Tibial artery (tissue), 4 donors: ENCODE results near the gene CFAP58.

ENCODE experiments used
- DNase-seq, 2 donors: peaks; one replicate each; pipeline ENCODE4 v3.0.0-alpha.2; 2019
- H3K27ac ChIP-seq, 2 donors: fragments of 200-600 bp; sonication (generic) in 1 of 2; 1 replicate in 1 of 2; 2 replicates in 1 of 2; pipeline ENCODE4 v1.5.1; 2018 to 2019; ENCODE audit warnings: mild to moderate bottlenecking in 1 of 2
- H3K27me3 ChIP-seq, 2 donors: fragments of 200-600 bp; sonication (generic) in 1 of 2; one replicate each; pipeline versions ENCODE4 v1.5.1 to v1.6.0; 2016 to 2019
- H3K36me3 ChIP-seq, 3 donors: fragments of 200-600 bp; sonication (generic) in 2 of 3; one replicate each; pipeline ENCODE4 v1.5.1; 2016 to 2019; ENCODE audit warnings: mild to moderate bottlenecking in 2 of 3
- H3K4me1 ChIP-seq, 4 donors: fragments of 200-600 bp; sonication (generic) in 2 of 4; 1 replicate in 3 of 4; 2 replicates in 1 of 4; pipeline ENCODE4 v1.5.1; 2016 to 2019
- H3K4me3 ChIP-seq, 2 donors: fragments of 200-600 bp; sonication (generic) in 1 of 2; 1 replicate in 1 of 2; 2 replicates in 1 of 2; pipeline ENCODE4 v1.5.1; 2018 to 2019; ENCODE audit warnings: mild to moderate bottlenecking in 2 of 2
- H3K9me3 ChIP-seq, 3 donors: fragments of 200-600 bp; sonication (generic) in 1 of 3; one replicate each; pipeline ENCODE4 v1.5.1; 2016 to 2019
- intact Hi-C: fragments of 100-400 bp; cut with DNase I; formaldehyde crosslinking; loops from one replicate; pipeline ENCODE4 v1.15.0; 2023; ENCODE audit warnings: low total_unique reads
- TF ChIP-seq, protein P1 (sequence below), 2 experiments: fragments of 200-600 bp in 1 of 2; fragments of 450-650 bp in 1 of 2; IDR thresholded peaks; one replicate each; pipeline ENCODE4 v1.5.1; 2017 to 2019; ENCODE audit warnings: antibody characterized with exemption in 2 of 2, mild to moderate bottlenecking in 1 of 2, moderate library complexity in 1 of 2

CFAP58 gene

GRCh38 chr10:104314591-104315485 is 38.8 kb upstream of the CFAP58 start:
- H3K36me3 ChIP-seq = peaks cover 30 to 47% (median 41%) of the 10 kb centered on the region in 3 donors
- TF ChIP-seq, protein P1, sequence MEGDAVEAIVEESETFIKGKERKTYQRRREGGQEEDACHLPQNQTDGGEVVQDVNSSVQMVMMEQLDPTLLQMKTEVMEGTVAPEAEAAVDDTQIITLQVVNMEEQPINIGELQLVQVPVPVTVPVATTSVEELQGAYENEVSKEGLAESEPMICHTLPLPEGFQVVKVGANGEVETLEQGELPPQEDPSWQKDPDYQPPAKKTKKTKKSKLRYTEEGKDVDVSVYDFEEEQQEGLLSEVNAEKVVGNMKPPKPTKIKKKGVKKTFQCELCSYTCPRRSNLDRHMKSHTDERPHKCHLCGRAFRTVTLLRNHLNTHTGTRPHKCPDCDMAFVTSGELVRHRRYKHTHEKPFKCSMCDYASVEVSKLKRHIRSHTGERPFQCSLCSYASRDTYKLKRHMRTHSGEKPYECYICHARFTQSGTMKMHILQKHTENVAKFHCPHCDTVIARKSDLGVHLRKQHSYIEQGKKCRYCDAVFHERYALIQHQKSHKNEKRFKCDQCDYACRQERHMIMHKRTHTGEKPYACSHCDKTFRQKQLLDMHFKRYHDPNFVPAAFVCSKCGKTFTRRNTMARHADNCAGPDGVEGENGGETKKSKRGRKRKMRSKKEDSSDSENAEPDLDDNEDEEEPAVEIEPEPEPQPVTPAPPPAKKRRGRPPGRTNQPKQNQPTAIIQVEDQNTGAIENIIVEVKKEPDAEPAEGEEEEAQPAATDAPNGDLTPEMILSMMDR (IDR thresholded peaks at IDR 0.05) = no peak
- no peak overlapping the region for H3K4me3 ChIP-seq
- DNase-seq = no peak
- intact Hi-C loops = no loop called here
- H3K27me3 ChIP-seq = no peaks in the 10 kb centered on the region
- H3K4me1 ChIP-seq = peaks cover 3 to 64% (median 47%) of the 10 kb centered on the region in 4 donors
- no peak overlapping the region for H3K27ac ChIP-seq
- H3K9me3 ChIP-seq = no peaks in the 10 kb centered on the region

DNA sequence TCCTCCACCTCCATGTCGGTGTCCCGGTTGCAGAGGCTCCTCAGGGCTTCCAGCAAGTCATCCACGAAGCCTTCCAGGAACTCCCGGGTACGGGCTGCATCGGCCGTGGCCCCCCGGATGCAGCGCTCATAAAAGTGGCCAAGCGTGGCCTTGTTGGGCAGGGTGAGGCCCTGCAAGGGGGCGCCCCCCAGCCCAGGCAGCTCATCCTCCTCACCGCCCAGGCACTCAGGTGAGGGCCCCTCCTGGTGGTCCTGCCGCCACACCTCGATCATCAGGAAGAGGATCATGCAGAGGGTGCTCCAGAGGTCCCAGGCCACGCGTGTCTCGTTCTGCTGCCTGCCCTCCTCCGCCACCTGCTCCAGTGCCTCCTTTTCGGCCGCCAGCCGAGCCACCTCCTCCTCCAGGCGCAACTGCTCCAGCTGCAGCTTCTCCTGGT is 38.1 kb upstream of the CFAP58 start:
- Histone ChIP-seq H3K9me3 (no peaks in the 10 kb centered on the region), H3K27me3 (no peaks in the 10 kb centered on the region), H3K4me1 (peaks cover 3 to 64% (median 47%) of the 10 kb centered on the region in 4 donors), H3K27ac (no peak overlapping the region), H3K36me3 (peaks cover 30 to 47% (median 41%) of the 10 kb centered on the region in 3 donors), H3K4me3 (no peak overlapping the region)
- intact Hi-C loops = no loop called here
- TF ChIP-seq, protein P1 (IDR thresholded peaks at IDR 0.05) = no peak
- DNase-seq = no peak

DNA sequence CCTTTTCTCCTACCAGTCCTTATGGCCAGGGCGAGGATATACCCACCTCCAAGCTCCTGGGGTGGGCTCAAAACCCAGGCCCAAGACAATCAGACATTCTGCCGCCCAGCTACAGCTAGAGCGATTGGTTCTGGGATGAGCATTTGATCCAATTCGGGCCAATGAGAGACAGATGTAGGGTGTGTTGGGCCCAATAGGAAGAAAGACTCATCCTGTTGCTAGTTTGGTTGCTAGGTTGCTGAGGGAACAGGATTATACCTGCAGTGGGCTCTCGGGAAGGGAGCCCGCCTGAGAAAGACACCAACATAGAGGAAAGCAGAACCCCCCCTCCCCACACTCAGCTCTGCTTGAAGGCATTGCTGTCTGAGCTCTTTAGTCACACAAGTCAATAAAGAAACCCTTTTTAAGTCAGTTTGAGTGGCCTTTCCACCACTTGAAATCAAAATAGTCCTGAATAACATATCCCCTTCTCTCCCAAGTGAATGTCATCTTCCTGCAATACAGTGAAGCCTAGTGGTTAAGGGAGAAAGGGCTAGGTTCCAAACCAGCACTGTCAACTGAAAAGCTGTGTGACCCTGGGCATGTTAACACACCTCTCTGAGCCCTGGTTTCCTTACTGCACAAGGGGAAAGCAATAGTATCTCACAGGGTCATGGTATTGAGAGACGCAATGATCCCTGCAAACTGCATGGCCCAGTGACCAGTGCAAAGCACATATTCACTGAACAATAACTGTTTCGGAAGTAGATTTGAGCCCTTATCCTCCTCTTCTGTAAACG is 37.1 kb upstream of the CFAP58 start:
- TF ChIP-seq, protein P1 (IDR thresholded peaks at IDR 0.05) = no peak
- H3K36me3 ChIP-seq = peaks cover 30 to 44% (median 39%) of the 10 kb centered on the region in 3 donors

GRCh38 chr10:104317269-104317710 is 36.3 kb upstream of the CFAP58 start:
- intact Hi-C loops = no loop called here
- H3K27me3 ChIP-seq = no peaks in the 10 kb centered on the region
- H3K4me3 ChIP-seq = no peak overlapping the region
- H3K9me3 ChIP-seq = no peaks in the 10 kb centered on the region
- peak; percentile 53 to 64 for DNase-seq
- TF ChIP-seq, protein P1 (IDR thresholded peaks at IDR 0.05) = no peak
- peaks cover 3 to 64% (median 55%) of the 10 kb centered on the region in 4 donors for H3K4me1 ChIP-seq
- H3K36me3 ChIP-seq = peaks cover 30 to 37% (median 35%) of the 10 kb centered on the region in 3 donors
- peak overlapping the region; percentile 66 to 69 for H3K27ac ChIP-seq

More for the DNA sequence above, 37.1 kb upstream of the CFAP58 start:
- Histone ChIP-seq H3K27ac (peak overlapping the region; percentile 66 to 69), H3K4me3 (no peak overlapping the region), H3K27me3 (no peaks in the 10 kb centered on the region), H3K9me3 (no peaks in the 10 kb centered on the region), H3K4me1 (peaks cover 3 to 64% (median 51%) of the 10 kb centered on the region in 4 donors)
- peak in 1 of 2 donors; percentile 46 for DNase-seq
- intact Hi-C loops = no loop called here

DNA sequence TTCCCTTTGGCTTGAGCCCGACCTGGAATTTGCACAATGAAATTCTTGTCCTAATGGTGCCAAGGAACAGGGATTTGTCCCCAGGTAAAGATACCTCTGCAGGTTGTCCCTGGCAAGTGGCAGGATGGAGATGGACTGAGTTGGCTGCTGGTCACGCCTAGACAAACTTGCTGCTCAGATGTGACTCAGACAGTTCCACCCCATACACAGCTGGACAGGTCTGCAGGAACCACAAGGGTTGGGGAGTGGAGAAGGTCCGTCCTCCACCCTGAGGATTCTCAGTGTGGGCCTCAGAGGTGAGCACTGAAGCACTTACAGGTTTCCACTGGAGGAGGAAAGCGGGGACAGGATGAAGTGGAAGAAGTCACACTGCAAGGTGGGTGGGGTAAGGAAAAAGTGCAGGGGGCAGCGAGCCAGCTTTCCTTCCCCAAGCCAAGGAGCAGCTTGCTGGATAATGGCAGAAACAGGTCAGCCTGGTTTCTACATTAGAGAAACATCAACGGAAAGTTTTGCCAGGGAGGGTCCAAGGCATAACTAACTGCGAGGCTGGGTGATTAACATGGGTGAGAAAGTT is 35.8 kb upstream of the CFAP58 start:
- H3K4me3 ChIP-seq = no peak overlapping the region
- intact Hi-C loops = no loop called here
- peak; percentile 13 to 58 for DNase-seq
- H3K27ac ChIP-seq = peak overlapping the region; percentile 66 to 69
- H3K9me3 ChIP-seq = no peaks in the 10 kb centered on the region
- peaks cover 3 to 69% (median 60%) of the 10 kb centered on the region in 4 donors for H3K4me1 ChIP-seq
- TF ChIP-seq, protein P1 (IDR thresholded peaks at IDR 0.05) = no peak
- H3K36me3 ChIP-seq = peaks cover 29 to 32% (median 30%) of the 10 kb centered on the region in 3 donors
- H3K27me3 ChIP-seq = no peaks in the 10 kb centered on the region
